Endothelial cell of umbilical vein (primary cell): ENCODE measurements around the gene PTPRT.

ENCODE experiments used
- CTCF ChIP-seq, 2 donors: IDR thresholded peaks; 1 replicate in 1 of 2; 2 replicates in 1 of 2; pipeline ENCODE4 v1.5.1; 2011; ENCODE audit warnings: low read length in 2 of 2, mild to moderate bottlenecking in 2 of 2, moderate library complexity in 2 of 2, control low read depth in 1 of 2, inconsistent platforms in 1 of 2, low read depth in 1 of 2; ENCODE audit not compliant: insufficient read depth in 1 of 2; ENCODE audit errors: extremely low read depth in 1 of 2
- EZH2 ChIP-seq: IDR thresholded peaks from 2 replicates; pipeline ENCODE4 v1.6.1; 2012; ENCODE audit warnings: borderline replicate concordance, low read depth, mild to moderate bottlenecking, moderate library complexity, low read length, inconsistent platforms; ENCODE audit not compliant: severe bottlenecking
- FOS ChIP-seq: IDR thresholded peaks from 2 replicates; pipeline ENCODE4 v1.6.1; 2011; ENCODE audit warnings: mild to moderate bottlenecking, low read length, moderate library complexity, borderline replicate concordance; ENCODE audit not compliant: insufficient read depth
- GATA2 ChIP-seq: IDR thresholded peaks from 2 replicates; pipeline ENCODE4 v1.7.0; 2011; ENCODE audit warnings: low read depth, mild to moderate bottlenecking, moderate library complexity, mixed read lengths, low read length; ENCODE audit not compliant: insufficient read length, insufficient read depth
- JUN ChIP-seq: IDR thresholded peaks from 2 replicates; pipeline ENCODE4 v1.6.1; 2011; ENCODE audit warnings: borderline replicate concordance, low read depth; ENCODE audit not compliant: insufficient read length, insufficient read depth
- MYC ChIP-seq: IDR thresholded peaks from one replicate; pipeline ENCODE4 v1.6.1; 2011; ENCODE audit warnings: mild to moderate bottlenecking, low read depth, low read length
- POLR2A ChIP-seq: IDR thresholded peaks from 2 replicates; pipeline ENCODE4 v1.6.1; 2012; ENCODE audit warnings: low read depth, mild to moderate bottlenecking, control low read depth, low read length
- POLR2AphosphoS5 ChIP-seq: IDR thresholded peaks from 2 replicates; pipeline ENCODE4 v1.6.1; 2012; ENCODE audit warnings: low read depth, mild to moderate bottlenecking, control low read depth, low read length, moderate library complexity; ENCODE audit not compliant: insufficient read depth
- TF ChIP-seq, protein P1 (sequence below): IDR thresholded peaks from 2 replicates; pipeline ENCODE4 v1.6.1; 2011; ENCODE audit not compliant: insufficient read depth, insufficient read length

DNA sequence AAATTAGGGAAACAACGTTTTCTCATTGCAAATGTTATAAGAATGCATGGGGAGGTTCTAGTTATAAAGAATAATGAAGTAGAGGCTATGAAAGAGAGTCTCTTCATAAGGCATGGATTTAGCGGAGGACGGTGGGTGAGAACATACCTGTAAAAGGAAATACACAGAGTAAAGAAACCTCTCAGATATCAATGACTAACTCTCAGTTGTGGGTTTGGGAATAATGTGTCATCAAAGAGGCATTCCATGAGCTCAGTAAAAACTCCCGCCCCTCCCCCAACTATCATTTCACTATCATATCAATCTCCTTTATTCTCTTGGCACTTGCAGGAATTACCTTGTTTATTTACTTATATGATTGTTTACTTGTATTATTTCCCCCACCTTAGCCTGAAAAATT, 695.4 kb downstream of the PTPRT start:
- no peak for TF ChIP-seq EZH2
- no peak for TF ChIP-seq CTCF (IDR thresholded peaks at IDR 0.05; ENCODE audit: extremely low read depth in 1 of 2, insufficient read depth in 1 of 2, low read depth in 1 of 2, low read length in 2 of 2)
- no peak for TF ChIP-seq POLR2A
- TF ChIP-seq, protein P1, sequence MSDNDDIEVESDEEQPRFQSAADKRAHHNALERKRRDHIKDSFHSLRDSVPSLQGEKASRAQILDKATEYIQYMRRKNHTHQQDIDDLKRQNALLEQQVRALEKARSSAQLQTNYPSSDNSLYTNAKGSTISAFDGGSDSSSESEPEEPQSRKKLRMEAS = no peak
- no peak for TF ChIP-seq POLR2AphosphoS5
- TF ChIP-seq MYC = no peak
- TF ChIP-seq JUN = no peak
- TF ChIP-seq GATA2 = no peak
- TF ChIP-seq FOS = no peak
